Activated naive CD4-positive, alpha-beta T cell treated with anti-CD3 and anti-CD28 coated beads, Interleukin-2, amount 50 U/mL, for 16 hours (primary cell): ENCODE data around the gene PPIE.
"Not testable (repeated sequence)": the region's sequence is repeated elsewhere in the genome, so short reads cannot be mapped to it uniquely, and the experiment has no call there.

Experiments used
- DNase-seq: peaks from one replicate; pipeline ENCODE4 v3.0.0-alpha.2; 2020

PPIE gene

DNA sequence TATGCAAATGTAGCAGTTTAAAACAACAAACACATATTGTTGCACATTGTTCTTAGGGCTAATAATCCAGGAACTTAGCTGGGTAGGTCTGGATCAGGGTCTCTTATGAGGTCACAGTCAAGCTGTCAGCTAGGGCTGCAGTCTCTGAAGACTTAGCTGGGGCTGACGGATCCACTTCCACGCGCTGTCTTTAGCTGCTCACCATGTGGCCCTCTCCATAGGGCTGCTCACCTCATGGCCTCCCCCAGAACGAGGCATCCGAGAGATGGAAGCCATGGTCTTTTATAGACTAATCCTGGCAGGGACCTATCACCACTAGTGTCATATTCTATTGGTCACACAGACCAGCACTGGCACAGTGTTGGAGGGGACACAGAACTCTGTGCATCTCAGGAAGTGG is 41.1 kb downstream of the PPIE start:
- no peak for DNase-seq

DNA sequence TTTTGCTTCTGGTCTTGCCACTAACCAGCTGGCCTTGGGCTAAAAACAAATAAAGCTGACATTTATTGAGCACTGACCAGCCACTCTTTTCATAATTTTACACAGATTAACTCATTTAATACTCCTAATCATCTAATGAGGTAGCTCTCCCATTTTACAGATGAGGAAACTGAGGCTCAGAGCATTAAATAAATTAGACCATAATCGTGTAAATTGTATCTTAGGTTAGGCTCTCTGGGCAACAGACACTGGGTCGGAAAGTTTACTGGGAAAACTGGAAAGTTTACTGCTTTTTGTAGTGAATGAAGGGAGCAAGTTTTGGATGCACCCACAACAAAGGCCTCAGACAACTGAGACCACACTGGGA is 42.6 kb downstream of the PPIE start:
- DNase-seq: no peak

DNA sequence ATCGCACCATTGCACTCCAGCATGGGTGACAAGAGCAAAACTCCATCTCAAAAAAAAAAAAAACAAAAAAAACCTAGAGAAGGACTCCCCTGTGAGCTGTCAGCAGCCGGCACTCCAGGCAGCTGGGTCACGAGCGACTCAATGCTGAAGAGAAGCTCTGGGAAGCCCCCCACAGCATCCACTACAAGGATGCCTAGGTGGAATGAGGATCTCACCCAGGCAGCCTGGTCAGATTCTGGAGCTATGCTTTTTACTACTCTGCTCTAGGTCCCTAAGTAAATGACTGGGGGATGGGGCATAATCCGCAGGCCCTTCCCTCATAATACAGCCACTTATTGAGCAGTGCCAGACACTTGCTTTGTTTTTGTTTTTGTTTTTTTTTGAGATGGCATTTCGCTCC is 43.4 kb downstream of the PPIE start:
- no peak for DNase-seq

DNA sequence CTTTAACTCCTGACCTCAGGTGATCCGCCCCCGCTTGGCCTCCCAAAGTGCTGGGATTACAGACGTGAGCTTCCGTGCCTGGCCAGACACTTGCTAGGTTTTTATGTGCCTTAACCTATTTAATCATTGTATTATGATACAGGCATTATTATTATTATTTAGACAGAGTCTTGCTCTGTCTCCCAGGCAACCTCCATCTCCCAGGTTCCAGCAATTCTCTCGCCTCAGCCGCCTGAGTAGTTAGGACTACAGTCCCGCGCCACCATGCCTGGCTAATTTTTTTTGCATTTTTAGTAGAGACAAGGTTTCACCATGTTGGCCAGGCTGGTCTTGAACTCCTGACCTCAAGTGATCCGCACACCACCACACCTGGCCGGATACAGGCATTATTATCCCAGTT is 44.0 kb downstream of the PPIE start:
- DNase-seq: not testable (repeated sequence)

DNA sequence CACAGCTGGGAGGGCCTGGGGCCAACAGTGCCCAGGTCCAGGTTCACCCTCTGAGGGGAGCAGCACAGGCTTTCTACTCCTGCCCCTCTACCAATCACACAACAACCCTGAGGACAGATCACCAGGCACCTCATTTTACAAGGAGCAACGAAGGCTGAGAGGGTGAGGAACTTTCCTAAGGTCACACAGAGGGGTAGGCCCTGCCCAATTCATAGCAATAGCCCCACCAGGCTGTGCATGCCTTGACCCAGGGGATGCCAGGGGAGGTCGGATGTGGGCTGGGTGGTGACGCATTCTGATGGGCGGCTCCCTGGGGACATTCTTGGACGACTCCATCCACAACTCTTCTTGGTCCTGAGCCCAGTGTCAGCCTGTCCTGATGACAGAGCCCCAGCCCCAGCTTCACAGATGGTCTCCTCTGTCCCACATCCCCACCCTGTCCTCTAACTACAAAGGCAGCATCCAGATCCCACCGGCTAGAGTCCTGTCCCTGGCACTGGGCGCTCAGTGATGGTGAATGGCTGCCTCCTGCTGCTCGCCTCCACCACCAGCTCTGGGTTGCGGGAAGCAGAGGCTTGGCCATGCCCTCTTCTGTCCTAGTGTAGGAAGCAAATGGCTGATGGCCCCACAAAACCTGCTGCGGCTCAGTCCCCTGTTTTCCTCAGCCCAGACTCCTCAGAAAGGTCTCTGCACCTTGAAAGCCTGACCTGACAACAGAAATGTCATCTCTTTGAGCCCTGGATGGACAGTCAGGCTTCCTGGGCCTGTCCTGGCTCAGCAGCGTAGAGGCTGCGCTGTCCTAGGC is 47.8 kb downstream of the PPIE start:
- not testable (repeated sequence) for DNase-seq

DNA sequence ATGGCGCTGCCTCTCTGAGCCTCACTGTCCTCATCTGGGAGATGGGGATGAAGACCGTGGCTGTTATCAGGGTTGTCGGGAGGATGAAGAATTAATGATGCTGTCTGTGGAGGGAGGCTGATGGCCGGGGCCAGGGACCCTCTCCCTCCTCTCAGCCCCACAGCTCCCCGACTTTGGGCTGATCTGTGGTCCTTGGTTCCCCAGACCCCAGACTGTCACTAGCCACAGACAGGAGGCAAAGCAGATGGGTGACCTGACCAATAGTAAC is 48.4 kb downstream of the PPIE start:
- DNase-seq: not testable (repeated sequence)

DNA sequence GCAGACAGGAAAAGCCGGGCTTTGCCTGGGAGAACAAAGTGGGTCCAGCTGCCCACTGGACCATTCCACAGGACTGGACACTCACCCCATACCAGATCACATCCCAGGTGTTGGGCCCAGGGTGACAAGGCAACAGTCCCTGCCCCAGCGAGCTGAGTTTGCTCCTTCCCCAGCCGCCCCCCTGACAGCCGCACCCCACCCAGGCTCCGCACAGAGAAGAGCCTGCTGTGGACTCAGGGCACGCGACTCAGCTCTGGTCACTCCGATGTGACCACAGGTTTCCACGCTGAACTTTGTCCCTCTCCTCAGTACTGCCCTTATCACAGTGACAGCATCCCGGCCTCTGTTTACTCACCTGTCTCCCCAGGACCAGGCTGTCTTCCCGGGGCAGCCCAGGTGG is 48.8 kb downstream of the PPIE start:
- no peak for DNase-seq

DNA sequence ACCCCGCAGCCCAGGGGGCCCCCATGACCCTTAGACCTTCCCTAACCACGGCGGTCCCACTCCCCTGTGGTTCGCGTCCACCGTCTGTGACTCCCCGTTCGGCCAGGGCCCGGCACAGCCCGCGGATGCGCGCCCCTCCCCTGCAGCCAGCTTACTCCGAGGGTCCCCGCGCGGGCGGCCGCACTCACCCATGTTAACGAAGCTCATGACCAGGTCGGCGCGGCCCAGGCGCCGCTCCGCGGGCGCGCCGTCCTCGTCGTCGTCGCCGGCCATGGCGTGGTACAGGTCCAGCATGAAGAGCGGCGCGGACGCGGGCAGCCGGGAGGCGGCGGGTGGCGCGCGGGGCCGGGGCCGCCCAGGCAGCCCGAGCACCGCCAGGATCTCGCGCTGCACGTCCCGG is 49.3 kb downstream of the PPIE start:
- DNase-seq: not testable (repeated sequence)

DNA sequence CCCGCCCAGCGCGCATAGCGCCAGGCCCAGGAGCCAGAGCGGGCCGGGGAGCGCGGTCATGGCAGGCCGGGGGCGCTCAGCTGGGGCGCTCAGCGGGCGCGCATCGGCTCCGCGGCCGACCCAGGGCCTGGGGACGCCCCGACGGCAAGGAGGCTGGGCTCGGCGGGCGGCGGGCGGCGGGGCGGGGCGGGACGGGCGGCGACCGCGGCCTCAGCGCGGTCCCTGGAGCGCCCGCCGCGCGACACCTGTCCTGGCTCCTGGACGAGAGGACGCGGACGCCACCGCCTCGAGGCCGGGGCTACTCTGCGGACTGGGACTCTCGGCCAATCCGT is 49.7 kb downstream of the PPIE start:
- no peak for DNase-seq

DNA sequence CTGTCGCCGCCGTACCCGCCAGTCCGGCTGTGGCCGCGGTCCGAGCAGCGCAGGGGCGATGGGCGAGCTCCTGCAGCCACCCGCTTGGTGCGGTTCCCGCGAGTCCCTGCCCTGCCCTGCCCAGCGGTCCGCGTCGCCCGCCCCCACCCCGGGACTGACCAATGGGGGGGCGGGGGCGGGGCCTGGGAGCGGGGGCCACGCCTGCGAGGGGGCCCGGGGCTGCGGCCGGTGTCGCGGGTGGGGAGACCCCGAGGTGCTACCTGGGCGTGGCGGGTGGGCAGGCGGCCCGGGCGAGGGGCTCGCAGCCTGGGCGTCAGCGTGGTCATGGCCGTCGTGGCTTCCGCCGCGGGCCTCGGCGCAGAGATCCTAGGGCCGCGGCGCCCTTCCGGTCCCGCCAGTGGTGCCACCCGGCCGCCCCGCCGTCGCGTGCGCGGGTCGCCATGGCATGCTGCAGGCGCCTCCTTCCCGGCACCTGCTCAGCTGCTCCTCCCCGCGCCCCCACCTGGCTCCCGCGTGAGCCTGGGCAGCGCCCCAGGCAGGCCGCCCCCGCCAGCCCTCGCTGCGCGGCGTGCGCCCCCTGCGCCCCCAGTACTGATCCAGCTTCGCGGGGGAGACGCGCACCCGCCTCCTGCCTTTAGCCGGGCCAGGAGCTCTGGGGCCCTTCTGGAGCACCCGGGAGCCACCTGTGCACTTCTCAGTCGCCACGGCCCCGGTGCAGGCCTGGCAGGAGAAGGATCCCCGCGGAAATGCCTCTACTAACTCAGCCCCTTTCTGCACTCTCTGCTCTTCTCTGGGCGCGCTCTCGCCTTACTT is 50.3 kb downstream of the PPIE start, which contains the start of gene BMP8B:
BMP8B (minus strand) TSS at position 108 of the 813 bp plus-strand sequence. CDS start 380 bp downstream, outside the sequence.
- DNase-seq: peak; percentile 49

DNA sequence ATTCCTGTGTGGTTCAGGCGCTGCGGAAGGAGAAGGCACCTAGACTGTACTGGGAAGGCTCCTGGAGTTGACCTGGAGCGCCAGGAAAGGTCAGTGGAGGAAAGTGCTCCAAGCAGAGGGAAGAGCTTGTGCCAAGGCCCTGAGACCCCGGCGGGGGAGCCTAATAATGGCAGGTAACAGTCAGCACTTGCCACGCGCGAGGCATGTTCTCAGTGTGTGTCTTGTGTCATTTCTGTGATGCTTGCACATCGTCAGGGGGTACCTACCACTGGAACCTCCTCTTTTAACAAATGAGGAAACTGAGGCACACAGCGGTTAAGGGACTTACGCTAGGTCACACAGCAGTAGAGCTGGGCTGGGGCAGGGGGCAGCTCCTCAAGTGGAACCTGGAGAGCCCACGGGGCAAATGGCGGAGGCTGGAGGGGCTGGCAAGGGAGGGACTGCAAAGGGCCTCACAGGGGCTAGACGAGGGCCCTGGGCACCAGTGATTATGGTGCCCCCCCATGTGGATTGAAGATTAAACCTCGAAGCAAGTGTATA is 51.0 kb downstream of the PPIE start:
- no peak for DNase-seq

DNA sequence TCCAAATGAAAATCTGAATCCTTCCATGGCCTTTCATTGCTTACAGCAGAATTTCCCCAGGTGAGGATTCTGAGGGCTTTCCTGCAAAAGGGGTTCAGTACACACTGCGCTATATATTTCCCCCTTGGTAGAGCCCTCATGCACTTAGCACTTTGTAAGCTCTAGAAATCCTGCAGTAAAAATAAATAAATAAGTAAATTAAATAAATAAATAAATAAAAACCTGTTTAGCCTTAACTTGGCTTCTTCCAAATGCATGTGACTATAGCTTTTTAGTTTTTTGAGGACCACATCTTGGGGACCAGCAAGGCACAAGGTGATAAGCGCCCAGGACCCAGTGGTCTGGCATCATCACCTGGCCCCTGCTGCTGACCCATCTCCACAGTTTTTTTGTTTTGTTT is 53.2 kb downstream of the PPIE start:
- no peak for DNase-seq

DNA sequence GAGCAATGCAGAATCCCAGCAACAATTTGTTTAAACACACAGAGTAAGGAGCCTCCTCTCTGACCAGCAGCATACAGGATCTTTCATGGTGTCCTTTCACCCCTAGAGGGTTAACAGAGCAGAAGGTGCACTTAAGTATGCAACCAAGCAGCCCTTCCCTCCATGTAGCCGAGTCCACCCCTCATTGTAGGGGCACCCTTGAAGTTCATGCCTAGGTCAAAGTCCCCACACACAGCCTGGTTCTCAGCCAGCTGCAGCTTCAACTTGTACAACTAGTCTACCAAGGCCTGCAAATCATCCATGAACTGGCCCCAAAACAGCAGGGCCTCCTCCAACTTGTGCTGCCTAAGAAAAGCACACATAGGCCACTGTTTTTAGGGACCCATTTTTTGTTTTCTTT is 57.0 kb downstream of the PPIE start:
- no peak for DNase-seq

DNA sequence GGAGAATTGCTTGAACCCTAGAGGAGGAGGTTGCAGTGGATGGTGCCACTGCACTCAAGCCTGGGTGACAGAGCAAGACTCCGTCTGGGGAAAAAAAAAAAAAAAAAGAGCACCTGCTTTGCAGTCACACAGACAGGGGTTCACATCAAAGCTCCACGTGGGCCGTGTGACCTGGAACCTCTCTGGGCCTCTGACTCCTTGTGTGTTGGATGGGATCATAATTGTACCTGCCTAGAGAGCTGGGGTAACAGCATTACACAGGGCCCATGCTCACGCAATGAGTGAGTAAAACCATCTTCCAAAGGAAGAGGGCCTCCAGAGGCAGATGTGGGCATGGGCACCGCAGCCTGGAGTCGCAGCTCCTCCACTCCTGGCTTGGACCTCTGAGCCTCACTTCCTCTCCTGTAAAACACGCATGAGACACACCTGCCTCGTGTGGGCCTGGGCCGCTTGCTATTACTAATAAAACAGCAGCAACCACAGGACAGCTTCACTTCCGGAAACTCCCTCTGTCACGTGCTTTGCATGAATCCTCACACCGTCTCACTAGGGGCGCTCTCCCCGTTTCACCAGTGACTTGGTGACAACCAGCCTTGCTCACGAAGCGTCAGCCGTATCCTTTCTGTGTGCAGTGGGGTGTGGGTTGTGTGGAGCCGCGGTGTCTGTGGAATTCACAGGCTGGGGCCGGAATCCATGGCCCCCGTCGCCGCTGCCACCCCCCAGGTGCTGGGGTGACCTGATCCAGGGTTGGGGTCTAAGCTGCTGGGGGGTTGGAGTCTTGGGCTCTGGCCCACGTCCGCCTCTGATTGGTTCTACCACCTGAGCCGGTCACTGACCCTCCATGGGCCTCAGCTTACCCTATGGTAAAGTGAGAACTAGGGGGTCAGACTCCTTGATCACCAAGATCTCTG is 60.4 kb downstream of the PPIE start:
- DNase-seq: peak; percentile 88

DNA sequence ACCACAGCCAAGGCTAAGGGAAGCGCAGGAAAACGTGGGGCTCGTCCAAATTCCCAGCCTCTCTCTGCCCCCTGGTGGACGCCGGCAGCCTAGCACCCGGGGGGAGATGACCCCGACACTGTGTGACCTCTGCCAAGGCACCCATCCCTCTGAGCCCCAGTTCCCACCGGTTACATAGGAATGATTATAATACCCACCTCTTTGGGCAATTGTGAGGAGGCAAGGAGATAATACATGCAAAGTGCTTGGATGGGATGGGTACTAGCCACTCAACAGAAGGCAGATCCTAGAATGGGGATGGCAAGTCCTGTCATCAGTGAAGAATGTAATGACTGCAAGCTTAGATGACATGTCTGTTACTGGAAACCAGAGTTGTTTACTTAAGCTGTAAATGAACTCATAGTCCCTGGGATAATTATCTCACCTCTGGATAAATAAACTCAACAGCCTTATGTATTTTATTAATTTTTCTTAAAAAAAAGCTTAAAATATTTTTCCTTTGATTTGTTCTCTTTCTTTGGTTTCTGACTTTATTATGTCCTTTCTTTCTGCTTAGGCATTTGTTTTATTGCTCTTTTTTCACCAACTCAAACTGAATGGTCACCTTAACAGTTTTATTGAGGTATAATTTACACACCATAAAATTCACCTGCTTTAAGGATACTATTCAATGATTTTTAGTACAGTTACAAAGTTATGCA is 61.2 kb downstream of the PPIE start:
- DNase-seq: peak; percentile 66

DNA sequence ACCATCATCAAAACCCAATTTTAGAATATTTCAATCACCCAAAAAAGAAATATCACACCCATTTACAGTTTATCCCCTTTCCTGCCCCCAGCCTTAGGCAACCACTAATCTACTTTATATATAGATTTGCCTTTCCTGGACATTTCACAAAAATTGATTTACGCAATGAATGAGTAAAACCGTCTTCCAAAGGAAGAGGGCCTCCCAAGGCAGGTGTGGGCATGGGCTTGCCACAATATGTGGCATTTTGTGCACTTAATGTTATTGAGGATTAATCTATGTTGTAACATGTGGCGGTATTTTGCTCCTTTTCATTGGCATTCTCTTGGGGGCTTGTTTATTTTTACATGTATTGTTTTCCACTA is 61.8 kb downstream of the PPIE start:
- DNase-seq: no peak

DNA sequence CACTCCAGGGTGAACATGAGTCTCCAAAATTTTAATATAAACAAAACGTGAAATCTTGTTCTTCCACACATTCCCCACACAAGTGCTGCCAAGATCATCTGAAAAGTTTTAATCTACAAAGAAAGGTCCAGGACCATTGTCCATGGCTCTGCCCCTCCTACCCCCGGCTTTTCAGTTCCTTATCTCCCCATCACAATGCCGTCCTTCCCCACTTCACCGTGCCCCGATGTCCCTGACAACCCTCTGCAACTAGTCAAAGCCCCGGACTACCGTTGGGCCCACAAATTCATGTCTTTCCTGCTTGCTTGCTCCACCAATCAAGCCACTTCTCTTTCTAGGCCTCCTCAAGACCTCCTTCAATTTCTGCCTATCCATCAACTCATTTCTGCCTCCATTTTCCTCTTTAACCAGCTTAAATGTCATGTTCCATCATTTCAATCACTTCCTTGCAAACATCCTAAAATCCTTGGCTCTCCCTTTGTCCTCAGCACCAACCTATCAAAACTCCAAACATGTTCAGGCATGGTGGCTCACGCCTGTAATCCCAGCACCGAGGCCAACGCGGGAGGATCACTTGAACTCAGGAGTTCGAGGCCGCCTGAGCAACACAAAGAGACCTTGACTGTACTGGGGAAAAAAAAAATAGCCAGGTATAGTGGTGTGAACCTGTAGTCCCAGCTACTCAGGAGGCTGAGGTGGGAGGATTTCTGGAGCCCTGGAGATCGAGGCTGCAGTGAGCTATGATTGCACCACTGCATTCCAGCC is 64.0 kb downstream of the PPIE start:
- no peak for DNase-seq

DNA sequence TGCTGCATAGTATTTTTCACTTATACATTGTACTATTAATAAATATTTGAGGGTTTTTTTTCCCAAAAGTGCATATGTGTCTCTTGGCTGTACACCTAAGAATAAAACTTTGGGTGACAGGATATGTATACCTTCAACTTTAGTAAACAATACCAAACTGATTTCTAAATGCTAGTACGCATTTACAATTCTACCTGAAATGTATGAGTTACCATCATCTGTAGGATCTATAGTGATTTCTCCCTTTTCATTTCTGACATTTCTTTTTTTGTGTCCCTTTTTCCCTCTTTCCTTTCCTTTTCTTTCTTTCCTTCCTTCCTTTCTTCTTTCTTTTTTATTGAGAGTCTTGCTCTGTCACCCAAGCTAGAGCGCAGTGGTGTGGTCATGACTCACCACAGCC is 66.7 kb downstream of the PPIE start:
- DNase-seq: no peak

DNA sequence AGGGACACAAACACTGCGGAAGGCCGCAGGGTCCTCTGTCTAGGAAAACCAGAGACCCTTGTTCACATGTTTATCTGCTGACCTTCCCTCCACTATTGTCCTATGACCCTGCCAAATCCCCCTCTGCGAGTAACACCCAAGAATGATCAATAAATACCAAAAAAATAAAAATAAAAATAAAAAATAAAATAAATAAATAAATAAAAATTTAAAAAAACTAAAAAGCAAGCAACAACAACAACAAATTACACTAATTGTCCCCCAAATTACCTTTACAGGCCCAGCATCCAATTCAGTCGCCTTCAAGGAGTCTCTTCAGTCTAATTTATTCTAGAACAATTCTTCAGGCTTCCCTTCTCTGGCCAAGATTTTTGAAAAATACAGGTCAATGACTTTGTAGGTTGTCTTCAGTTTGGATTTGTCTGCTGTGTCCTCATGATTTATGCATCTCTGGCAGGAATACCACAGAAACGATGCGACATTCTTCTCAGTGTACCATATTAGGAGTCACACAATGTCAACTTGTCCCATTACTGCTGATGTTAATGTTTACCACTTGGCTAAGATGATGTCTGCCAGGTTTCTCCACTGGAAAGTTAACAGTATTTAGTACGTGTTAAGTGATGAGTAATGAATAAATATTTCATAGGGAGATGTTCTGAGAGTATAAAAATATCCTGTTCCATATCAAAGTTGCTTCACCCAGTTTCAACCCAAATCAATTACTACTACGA is 70.3 kb downstream of the PPIE start:
- no peak for DNase-seq

DNA sequence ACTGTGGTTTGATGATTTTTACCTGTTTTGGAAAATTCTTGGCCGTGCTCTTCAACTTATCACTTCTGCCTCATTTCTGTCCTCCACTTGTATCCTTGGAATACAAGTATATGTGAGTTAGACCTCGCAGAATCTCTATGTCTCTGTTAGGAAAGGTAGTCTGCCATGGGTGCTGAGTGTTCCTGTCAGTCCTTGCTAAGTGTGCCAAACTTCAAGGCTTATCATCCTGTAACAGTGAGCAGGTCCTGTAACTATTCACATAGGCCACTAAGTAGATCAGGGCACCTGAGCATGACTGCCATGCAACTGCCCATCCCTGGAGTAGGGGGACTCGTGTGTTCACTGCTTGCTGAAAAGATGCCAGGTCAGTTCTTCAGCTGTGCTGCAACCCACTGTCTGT is 74.2 kb downstream of the PPIE start:
- no peak for DNase-seq
